Stimulated activated naive CD8-positive, alpha-beta T cell treated with anti-CD3 and anti-CD28 coated beads, Interleukin-15, Interleukin-2, amounts not matched to agents 100 U/mL and 50 U/mL, for 24 hours (primary cell): Measurements from ENCODE around the gene TAS2R20.
"Not testable (repeated sequence)": the region's sequence is repeated elsewhere in the genome, so short reads cannot be mapped to it uniquely, and the experiment has no call there.

ENCODE experiments used
- ATAC-seq: fragments of 150-1000 bp; cut with Tn5 transposase; one replicate; pipeline ENCODE4 v1.10.0; 2021
- DNase-seq: peaks from one replicate; pipeline ENCODE4 v3.0.0; 2021

Gene TAS2R20, protein sequence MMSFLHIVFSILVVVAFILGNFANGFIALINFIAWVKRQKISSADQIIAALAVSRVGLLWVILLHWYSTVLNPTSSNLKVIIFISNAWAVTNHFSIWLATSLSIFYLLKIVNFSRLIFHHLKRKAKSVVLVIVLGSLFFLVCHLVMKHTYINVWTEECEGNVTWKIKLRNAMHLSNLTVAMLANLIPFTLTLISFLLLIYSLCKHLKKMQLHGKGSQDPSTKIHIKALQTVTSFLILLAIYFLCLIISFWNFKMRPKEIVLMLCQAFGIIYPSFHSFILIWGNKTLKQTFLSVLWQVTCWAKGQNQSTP

DNA sequence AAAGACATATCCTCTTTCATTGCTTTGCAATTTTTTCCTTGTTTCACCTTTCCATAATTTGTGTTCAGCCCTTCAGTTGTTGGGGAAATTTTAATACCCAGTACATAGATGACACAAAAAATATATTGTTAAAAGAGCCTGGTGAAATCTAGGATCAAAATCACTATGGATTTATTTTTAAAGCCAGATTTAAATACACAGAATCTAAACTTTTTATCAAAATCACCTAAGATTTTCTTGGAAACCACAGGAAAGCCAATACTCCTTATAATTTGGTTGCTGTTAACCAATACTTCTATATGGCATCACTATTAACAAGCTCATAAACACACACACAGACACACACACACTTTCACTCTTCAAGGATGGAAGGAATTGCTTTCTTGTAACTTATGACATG lies at the start of gene TAS2R20:
TAS2R20 (minus strand) TSS at position 101 of the 400 bp plus-strand sequence. CDS start 429 bp downstream, outside the sequence.
- DNase-seq (no peak), ATAC-seq (no peak)

DNA sequence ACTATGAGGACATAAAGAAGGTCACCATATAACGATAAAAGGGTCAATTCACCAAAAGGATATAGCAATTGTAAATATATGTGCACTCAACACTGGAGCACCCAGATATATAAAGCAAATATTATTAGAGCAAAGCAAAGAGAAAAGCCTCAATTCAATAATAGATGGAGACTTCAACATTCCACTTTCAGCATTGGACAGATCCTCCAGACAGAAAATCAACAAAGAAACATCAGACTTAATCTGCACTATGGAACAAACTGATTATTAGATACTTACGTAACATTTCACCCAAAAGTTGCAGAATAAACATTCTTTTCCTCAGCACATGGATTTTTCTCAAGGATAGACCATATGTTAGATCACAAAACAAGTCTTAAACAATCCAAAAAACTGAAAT lies 43.3 kb upstream of the TAS2R20 start:
- ATAC-seq, DNase-seq: not testable (repeated sequence)

DNA sequence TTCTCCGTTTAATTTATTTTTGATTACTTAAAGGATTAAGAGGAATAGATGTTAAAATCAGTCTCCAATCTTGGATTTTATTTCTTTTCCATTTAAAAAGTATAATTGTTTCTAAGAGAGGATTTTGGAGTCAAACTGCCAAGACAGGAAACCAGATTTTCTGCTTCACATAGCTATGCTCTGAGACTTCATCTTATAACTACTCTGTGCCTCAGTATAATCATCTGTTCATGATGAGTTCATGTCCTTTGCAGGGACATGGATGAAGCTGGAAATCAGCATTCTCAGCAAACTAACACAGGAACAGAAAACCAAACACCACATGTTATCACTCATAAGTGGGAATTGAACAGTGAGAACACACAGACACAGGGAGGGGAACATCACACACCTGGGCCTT lies 42.1 kb upstream of the TAS2R20 start:
- DNase-seq (no peak), ATAC-seq (no peak)

DNA sequence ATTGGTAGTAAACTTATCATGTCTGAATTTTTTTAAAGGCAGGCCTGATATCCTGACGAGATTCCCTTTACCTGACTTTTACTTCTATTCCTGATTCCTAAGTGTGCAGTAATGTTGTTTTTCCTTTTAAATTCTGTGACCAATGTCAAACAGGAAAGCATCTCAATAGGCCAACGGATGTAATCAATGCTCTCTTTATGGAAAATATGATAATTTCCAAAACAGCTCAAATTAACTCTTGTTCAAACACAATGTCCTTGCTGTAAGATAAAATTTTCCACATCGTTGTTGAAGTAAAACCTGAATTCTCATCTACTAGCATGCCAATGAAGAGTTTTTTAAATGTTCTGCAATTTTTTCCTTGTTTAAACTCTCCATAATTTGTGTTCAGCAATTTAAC lies 41.1 kb upstream of the TAS2R20 start:
- DNase-seq: no peak
- no peak for ATAC-seq

DNA sequence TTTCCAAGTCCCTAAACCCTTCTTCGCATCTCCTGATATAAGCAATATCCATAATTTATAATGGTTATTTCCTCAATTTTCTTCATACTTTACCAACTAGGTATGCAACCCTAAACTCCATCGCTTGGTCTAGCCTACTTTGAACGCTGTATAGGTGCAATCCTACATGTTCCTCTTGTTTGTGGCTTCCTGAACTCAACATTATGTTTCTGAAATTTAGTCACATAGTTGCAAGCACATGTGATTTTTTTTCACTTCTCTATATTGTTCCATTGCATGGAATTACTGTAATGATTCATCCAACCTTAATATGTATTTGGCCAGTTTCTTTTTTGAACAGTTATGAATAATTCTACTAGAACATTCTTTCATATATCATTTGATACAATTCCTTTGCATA lies 35.9 kb upstream of the TAS2R20 start:
- peak; percentile 63 for ATAC-seq
- not testable (repeated sequence) for DNase-seq

DNA sequence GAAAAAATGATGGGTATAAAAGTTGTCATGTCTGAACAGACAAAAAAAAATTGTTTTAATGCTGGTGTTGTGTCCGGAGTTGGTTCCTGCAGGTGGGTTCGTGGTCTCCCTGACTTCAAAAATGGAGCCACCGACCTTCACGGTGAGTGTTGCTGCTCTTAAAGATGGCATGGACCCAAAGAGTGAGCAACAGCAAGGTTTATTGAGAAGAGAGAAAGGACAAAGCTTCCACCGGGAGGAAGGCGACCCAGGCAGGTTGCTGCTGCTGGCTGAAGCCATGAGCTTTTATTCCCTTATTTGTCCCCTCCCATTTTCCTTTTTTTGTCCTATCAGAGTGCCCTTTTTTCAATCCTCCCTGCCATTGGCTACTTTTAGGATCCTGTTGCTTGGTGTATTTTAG lies 33.2 kb upstream of the TAS2R20 start, which contains the start of gene TAS2R31:
TAS2R31 (minus strand) TSS at position 101 of the 400 bp plus-strand sequence; CDS start at position 29, 72 bp downstream.
- DNase-seq (no peak), ATAC-seq (no peak)

DNA sequence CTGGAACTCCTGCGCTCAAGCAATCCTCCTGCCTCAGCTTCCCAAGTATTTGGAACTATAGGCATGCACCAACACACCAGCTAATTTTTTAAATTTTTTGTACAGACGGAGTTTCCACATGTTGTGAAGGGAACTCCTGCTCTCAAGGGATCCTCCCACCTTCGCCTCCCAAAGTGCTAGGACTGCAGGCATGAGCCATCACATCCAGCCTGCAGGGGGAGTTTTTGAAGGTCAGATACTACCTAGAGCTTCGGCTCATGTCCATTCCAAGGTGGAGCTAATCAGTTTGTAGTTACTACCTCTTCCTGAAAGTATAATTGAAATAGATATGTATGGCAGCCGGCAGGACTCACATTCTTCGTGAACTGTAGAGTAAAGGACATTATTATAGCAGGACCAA lies 28.0 kb upstream of the TAS2R20 start:
- DNase-seq (no peak), ATAC-seq (no peak)

DNA sequence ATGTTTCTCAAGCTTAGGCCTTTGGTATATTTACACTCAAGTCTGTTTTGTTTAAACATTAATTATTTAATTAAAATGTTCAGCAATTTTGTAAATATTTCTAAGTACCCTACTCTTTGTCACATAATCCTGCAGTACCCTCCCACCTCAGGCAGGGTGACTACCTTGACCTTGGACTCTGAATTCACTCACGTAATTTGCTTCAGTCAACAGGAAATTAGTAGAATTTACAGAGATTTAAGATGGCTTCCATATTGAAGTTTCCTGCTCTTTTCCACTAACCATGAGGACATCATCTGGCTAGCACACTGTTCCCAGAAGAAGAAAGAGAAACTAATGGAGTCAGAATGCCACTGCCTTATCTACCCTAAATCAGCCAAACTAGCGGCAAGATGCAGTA lies 25.3 kb upstream of the TAS2R20 start:
- no peak for ATAC-seq

DNA sequence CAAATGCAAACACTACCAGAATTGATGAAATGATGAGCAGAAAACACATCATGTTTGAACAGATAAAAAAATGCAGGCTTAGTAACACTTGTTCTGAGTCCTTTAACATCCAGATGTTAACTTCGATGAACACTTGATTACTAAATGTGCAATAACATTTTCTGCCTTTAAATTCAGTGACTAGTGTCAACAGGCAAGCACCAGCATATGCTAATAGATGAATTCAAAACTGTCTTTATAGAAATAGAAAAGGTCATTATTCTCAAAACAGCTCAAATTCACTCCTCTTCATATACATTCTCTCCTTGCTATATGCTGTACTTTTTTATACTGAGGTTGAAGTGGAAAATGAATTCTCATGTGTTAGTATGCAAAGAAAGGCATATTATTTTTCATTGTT lies 24.4 kb upstream of the TAS2R20 start, which contains the start of gene TAS2R19:
TAS2R19 (minus strand) TSS at position 101 of the 400 bp plus-strand sequence; CDS start at position 52, 49 bp downstream.
- no peak for DNase-seq
- no peak for ATAC-seq

More for the DNA sequence above, 25.3 kb upstream of the TAS2R20 start:
- DNase-seq: no peak

DNA sequence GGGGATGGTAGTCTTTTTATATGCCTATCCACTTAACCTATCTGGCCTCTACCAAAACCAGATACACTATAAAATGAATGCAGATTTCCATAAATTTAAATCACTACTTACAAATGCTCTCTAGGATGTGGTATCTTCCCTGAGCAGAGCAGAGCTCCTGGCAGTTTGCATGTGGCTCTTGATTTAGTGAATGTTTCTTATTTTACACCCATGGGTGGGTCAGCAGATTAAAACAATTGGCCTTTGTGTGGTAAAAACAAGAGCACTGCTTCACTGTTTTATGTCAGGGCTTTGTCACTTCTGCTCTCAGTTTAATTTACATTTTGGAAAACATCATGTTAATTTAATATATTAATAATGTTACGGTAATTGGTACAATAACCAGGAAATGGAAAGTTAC lies 18.8 kb upstream of the TAS2R20 start:
- DNase-seq: no peak
- ATAC-seq: no peak

DNA sequence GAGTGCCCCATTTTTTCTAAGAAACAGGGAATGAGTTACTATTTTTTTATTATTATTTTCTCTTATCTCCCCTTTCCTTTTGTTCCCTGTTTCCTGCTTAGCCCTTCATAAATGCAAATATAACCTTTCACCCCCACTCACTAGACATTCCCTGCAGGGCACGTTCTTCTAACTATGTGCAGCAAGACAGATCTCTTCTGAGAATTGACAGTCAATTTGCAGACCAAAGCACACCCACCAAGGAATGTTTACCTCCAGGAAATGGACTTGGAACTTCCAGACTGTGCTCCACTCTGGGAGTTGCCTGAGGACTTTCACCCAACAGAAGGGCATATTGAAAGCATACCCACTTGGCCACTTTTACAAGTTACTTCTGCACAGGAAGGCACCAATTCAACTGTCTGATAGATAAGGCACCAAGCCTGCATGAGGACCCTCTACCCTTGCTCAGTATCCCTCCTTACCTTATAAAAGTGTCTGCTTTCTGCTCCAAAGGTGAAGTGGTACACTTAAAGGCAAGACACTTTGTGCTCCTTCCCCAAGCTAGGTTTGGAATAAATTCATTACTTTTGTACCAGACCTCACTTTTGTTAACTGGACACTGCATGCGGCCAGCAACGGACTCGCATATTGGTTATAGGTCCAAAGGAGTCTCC lies 17.8 kb upstream of the TAS2R20 start:
- DNase-seq: no peak
- no peak for ATAC-seq

DNA sequence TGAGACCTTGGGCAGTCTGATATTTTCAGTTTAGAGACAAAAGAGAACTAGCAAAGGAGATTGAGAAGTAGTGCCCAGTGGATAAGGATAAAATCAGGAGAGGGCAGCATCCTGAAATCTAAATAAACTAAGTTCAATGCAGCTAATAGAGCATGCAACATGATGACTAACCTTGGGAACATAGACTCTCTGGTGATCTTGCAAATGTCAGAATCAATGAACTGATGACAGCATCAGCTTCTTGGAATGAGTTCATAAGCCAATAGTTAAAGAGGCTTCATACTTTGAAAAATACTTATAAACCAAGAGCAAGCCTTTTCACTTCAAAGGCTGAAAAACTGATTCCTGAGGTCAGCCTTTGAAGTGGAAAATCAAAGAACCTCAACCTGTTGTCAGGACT lies 16.1 kb upstream of the TAS2R20 start:
- ATAC-seq (no peak), DNase-seq (no peak)

DNA sequence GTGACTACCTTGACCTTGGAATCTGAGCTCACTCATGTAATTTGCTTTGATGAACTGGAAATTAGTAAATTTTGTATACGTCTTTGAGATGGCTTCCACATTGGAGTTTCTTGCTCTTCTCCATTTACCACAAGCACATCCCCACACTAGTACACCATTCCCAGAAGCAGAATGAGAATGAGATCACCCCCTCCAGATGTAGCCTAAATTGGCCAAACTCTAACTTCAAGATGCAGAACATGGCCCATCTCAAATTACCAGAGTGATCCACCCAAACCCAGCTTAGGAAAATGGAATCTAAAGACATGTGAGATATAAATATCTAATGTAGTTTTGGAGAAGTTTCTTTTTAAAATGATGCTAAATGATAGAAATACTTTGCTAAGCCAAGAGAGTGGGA lies 9.5 kb upstream of the TAS2R20 start:
- DNase-seq (no peak), ATAC-seq (no peak)

DNA sequence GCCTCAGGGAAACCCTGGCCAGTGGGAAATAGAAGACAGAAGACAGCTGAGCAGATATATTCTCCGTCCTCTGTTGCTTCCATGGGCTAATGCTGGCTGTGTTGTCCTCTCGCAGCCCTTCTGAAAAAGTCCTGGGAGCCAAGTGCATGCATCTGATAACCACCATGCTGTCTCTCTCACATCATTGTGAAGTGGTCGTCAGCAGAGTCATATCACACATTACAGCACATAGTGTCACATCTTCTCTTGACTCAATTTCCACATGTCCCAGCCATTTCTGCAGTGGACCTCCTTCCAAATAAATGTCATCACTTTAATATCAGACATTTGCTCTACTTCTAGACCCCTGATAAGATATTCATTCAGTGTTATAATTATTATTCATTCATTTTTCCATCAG lies 3.8 kb downstream of the TAS2R20 start:
- DNase-seq (no peak), ATAC-seq (no peak)

DNA sequence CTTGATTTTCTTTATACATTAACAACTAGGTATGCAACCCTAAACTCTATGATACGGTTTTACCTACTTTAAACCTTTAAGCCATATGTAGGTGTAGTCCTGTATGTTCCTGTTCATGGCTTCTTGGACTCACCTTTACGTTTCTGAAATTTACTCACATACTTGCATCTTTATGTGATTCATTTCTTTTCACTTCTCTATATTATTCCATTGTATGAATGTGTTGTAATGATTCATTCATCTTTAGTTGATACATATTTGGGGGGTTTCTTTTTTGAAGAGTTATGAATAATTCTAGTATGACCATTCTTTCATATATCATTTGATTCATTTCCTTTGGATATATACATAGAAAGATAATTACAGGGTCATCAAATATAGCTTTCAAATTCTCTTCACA lies 9.0 kb downstream of the TAS2R20 start:
- ATAC-seq: peak; percentile 52
- no peak for DNase-seq

DNA sequence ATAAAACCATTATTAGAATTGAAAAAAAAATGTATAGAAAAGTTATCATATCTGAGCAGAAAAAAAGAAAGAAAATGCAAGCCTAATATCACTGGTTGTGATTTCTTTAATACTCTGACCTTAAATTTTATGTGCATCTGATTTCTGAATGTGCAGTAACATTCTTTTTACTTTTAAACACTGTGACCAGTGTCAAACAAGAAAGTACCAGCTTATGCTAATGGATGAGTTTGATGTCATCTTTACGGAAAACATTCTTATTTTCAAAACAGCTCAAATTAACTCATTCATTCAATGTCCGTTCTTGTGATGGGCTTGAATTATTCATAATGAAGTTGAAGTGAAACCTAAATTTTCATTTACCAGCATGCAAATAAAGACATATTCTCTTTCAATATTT lies 11.3 kb downstream of the TAS2R20 start, which contains the start of gene TAS2R50:
TAS2R50 (minus strand) TSS at position 101 of the 400 bp plus-strand sequence; CDS start at position 49, 52 bp downstream.
- ATAC-seq (no peak), DNase-seq (no peak)

DNA sequence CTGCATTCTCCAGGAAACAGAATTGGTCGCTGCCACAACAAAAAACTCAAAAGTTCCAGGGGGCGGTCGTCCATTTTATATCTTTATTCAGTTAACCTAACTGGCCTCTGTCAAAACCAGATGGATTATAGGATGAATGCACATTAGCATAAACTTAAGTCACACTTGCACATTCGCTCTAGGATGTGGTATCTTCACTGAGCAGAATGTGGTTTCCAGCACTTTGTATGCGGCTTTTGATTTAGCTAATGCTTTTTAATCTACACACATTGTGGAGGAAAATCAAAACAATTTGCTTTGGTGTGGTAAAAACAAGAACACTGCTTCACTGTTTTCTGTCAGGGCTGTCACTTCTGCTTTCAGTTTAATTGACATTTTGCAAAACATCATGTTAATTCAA lies 15.9 kb downstream of the TAS2R20 start:
- ATAC-seq: peak; percentile 83
- DNase-seq: peak; percentile 5

DNA sequence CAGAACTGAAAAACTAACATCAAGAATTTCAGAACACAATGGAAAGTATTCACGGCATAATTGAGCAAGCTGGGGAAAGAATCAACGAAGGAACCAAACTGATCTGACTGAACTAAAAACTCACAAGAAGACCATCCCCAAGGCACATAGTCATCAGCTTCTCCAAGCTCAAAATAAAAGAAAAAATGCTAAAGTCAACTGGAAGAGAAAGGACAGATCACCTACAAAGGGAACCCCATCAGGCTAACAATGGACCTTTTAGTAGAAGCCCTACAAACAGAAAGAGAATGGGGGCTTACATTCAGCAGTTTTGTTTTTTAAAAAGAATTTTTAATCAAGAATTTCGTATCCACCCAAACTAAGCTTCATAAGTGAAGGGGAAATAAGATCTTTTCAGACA lies 23.1 kb downstream of the TAS2R20 start:
- ATAC-seq (no peak), DNase-seq (no peak)

DNA sequence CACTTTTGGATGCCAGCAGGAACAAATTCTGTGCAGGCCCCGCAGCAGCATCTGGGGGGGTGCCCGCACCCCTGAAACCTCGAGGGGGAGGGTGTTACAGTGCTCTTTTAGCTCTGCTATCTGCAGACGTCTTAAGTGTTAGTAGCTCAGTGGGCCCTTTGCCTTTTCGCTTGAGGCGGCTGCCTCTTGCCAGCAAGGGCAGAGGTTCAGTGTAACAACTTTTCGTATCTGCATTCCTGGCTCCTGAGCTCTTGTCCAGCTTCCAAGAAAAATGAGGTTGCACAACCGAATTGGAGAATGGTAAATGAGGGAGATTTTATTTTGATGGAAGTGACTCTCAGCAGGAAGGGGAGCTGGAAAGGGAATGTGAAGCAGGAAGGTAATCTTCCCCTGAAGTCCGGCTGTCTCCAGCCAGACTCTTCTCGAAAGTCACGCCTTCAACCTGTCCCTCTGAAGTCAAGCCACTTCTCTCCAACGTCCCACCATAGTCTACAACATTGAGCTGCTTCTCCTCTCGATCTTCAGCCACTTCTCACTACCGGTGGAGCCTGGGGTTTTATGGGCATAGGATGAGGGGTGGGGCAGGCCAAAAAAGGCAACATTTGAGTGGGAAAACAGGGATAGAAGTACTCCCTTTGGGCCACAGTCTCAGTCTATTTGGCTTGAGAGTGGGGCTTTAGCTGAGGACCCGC lies 29.2 kb downstream of the TAS2R20 start:
- DNase-seq: no peak

DNA sequence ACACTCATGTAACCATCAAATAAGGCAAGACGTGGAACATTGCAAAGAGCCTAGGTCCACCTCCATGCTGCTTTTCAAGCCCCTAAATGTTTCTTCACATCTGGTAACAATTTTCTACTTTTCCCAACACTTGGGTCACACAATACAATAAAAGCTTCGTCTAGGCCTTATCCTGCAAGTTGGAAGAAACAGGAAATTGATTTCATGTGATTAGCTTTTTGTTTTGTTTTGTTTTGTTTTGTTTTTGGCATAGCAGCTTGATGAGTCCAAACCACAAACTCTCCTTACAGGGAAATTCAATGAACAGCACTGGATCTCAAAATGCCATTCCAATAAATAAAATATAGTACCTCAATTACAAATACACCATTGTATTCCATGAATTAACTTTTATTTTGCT lies 30.7 kb downstream of the TAS2R20 start:
- no peak for ATAC-seq
- no peak for DNase-seq

More for the DNA sequence above, 29.2 kb downstream of the TAS2R20 start:
- ATAC-seq: no peak

DNA sequence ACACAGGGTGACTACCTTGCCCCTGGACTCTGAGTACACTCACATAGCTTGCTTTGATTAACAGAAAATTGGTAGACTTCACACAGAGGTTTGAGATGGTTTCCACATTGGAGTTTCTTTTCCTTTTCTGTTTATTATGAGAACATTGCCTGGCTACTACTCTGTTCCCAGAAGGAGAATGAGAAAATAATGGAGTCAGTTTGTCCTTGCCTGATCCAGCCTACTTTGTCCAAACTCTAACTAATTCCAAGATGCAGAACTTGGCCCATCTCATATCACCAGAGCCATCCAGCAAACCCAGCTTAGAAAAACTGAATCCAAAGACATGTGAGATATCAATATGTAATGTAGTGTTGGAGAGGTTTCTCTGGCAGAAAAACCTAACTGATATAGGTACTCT lies 31.8 kb downstream of the TAS2R20 start:
- DNase-seq: no peak
- no peak for ATAC-seq

DNA sequence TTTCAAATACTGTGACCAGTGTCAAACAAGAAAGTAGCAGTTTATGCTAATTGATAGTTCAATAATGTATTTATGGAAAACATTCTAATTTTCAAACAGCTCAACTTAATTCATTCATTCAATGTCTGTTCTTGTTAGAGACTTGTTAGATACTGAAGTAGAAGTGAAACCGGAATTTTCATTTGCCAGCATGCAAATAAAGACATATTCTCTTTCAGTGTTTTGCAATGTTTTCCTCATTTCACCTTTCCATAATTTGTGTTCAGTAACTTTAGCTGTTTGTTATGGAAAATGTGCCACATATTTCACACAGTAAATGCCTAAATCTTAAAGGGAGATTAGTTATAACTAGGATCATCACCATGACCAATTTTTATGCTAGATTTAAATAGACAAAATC lies 32.6 kb downstream of the TAS2R20 start:
- ATAC-seq: no peak
- no peak for DNase-seq

DNA sequence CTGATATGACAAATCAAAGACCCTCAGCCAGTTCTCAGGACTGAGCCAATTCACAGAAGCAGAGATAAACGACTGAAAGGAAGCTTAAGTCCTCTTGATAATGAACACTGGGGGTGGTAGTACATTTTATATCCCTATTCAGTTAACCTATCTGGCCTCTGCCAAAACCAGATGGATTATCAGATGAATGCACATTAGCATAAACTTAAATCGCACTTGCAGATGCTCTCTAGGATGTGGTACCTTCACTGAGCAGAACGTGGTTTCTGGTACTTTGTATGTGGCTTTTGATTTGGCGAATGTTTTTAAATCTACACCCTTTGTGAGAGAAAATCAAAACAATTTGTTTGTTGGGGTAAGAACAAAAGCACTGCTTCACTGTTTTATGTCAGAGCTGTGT lies 37.9 kb downstream of the TAS2R20 start:
- no peak for DNase-seq
- ATAC-seq: no peak
